Sigmoid colon (tissue), 7 donors: ENCODE results near the gene FOXO6. TPM values are rescaled to one million over a fixed set of nuclear protein-coding genes. Genes with fewer than 3 reads are reported as not detected.

Experiments used
- DNase-seq: peaks from one replicate; pipeline ENCODE4 v3.0.0-alpha.2; 2019
- H3K27ac ChIP-seq, 4 donors: fragments of 200-600 bp; sonication (generic); one replicate each; pipeline ENCODE4 v1.5.1; 2016 to 2019; ENCODE audit warnings: mild to moderate bottlenecking in 1 of 4
- H3K27me3 ChIP-seq, 3 donors: fragments of 200-600 bp; sonication (generic); one replicate each; pipeline ENCODE4 v1.5.1; 2019; ENCODE audit warnings: mild to moderate bottlenecking in 1 of 3
- H3K36me3 ChIP-seq, 4 donors: fragments of 200-600 bp; sonication (generic); one replicate each; pipeline ENCODE4 v1.5.1; 2016 to 2019
- H3K4me1 ChIP-seq, 4 donors: fragments of 200-600 bp; sonication (generic); one replicate each; pipeline ENCODE4 v1.5.1; 2017 to 2019
- H3K4me3 ChIP-seq, 4 donors: fragments of 200-600 bp; sonication (generic); one replicate each; pipeline ENCODE4 v1.5.1; 2017 to 2019; ENCODE audit warnings: mild to moderate bottlenecking in 2 of 4, moderate library complexity in 1 of 4
- H3K9me3 ChIP-seq, 4 donors: fragments of 200-600 bp in 3 of 4; sonication (generic) in 3 of 4; one replicate each; pipeline versions ENCODE4 v1.5.1 to v1.6.1; 2013 to 2019
- CTCF ChIP-seq, 4 experiments: fragments of 450-650 bp in 3 of 4; fragments of 200-600 bp in 1 of 4; IDR thresholded peaks; one replicate each; pipeline ENCODE4 v1.5.1; 2016 to 2019; ENCODE audit warnings: antibody characterized with exemption in 4 of 4, mild to moderate bottlenecking in 3 of 4, moderate library complexity in 2 of 4
- EP300 ChIP-seq, 4 donors: sonication (generic); formaldehyde crosslinking; IDR thresholded peaks; one replicate each; pipeline ENCODE4 v1.6.1; 2017; ENCODE audit warnings: antibody characterized with exemption in 4 of 4
- POLR2A ChIP-seq, 2 donors: fragments of 450-650 bp; IDR thresholded peaks; one replicate each; pipeline ENCODE4 v1.6.1; 2016; ENCODE audit warnings: antibody characterized with exemption in 2 of 2, mild to moderate bottlenecking in 2 of 2, moderate library complexity in 2 of 2
- POLR2AphosphoS5 ChIP-seq, 4 donors: sonication (generic); formaldehyde crosslinking; IDR thresholded peaks; one replicate each; pipeline ENCODE4 v1.6.1; 2017; ENCODE audit warnings: antibody characterized with exemption in 4 of 4
- WGBS, 2 donors: extraction: QIAGEN DNeasy Blood & Tissue Kit; methylation state at CpG; one replicate each; pipeline ENCODE4 v1.1.7; 2013; 5-methylcytosine and 5-hydroxymethylcytosine counted together
- intact Hi-C: fragments of 100-400 bp; cut with DNase I; formaldehyde crosslinking; loops from one replicate; pipeline ENCODE4 v1.15.1; 2023
- polyA plus RNA-seq, 3 donors: library from polyadenylated mRNA; stranded (reverse); fragments of 200-250 nt; gene quantifications; one replicate each; pipeline ENCODE4 v1.2.3, GENCODE V29; 2013
- total RNA-seq, 4 donors: library from RNA; depleted of rRNA; stranded (reverse); fragments of >200 nt; gene quantifications; one replicate each; pipeline ENCODE4 v1.1.0, GENCODE V29; 2016
- donor health status: healthy with polysubstance abuse.
- donor health status: Bipolar disorder and iron deficiency.
- donor health status: healthy.

FOXO6 gene
- total and polyA plus RNA-seq, 7 donors = 0.20 to 1.4 (median 0.81) TPM; not detected in 2

- intact Hi-C loops = loop anchor here (5.0 kb wide), 2 partner anchors 118 to 798 kb away; no protein-coding TSS in a partner anchor
- peaks cover 0 to 17% (median 0%) of the 10 kb centered on the region in 4 donors for H3K36me3 ChIP-seq
- H3K4me3 ChIP-seq = no peak overlapping the region
- TF ChIP-seq POLR2A (IDR thresholded peaks at IDR 0.05) (no peak), CTCF (IDR thresholded peaks at IDR 0.05) (no peak), POLR2AphosphoS5 (IDR thresholded peaks at IDR 0.05) (no peak), EP300 (IDR thresholded peaks at IDR 0.05) (no peak)
- peaks cover 0 to 39% (median 31%) of the 10 kb centered on the region in 4 donors for H3K4me1 ChIP-seq
- H3K9me3 ChIP-seq = no peaks in the 10 kb centered on the region
- peak overlapping the region; percentile 96 to 100 (median 98) for H3K27ac ChIP-seq
- no peaks in the 10 kb centered on the region for H3K27me3 ChIP-seq
- WGBS, 2 donors = 67 to 79% methylated on average over 6 of the region's 6 CpGs
- DNase-seq = peak; percentile 65
Observed at GRCh38 chr1:41379738-41380130, 18.5 kb downstream of the FOXO6 start.

- H3K4me3 ChIP-seq = no peak overlapping the region
- DNase-seq = peak; percentile 62
- WGBS, 2 donors = 85 to 86% methylated on average over 2 of the region's 2 CpGs
- no peaks in the 10 kb centered on the region for H3K27me3 ChIP-seq
- no peak for TF ChIP-seq CTCF (IDR thresholded peaks at IDR 0.05)
- no peak for TF ChIP-seq POLR2A (IDR thresholded peaks at IDR 0.05)
- no peak for TF ChIP-seq POLR2AphosphoS5 (IDR thresholded peaks at IDR 0.05)
- no peak for TF ChIP-seq EP300 (IDR thresholded peaks at IDR 0.05)
- H3K4me1 ChIP-seq = peaks cover 0 to 39% (median 31%) of the 10 kb centered on the region in 4 donors
- H3K36me3 ChIP-seq = peaks cover 0 to 17% (median 0%) of the 10 kb centered on the region in 4 donors
- peak overlapping the region; percentile 96 to 100 (median 98) for H3K27ac ChIP-seq
- intact Hi-C loops = loop anchor here (5.0 kb wide), 2 partner anchors 117 to 797 kb away; no protein-coding TSS in a partner anchor
- no peaks in the 10 kb centered on the region for H3K9me3 ChIP-seq
Observed at GRCh38 chr1:41380195-41380594, 19.0 kb downstream of the FOXO6 start.

- peak; percentile 90 for DNase-seq
- TF ChIP-seq POLR2AphosphoS5 (IDR thresholded peaks at IDR 0.05) = peak; percentile 33 to 73 (median 63)
- no peak for TF ChIP-seq CTCF (IDR thresholded peaks at IDR 0.05)
- intact Hi-C loops = loop anchor here (5.0 kb wide), 2 partner anchors 116 to 796 kb away; no protein-coding TSS in a partner anchor
- Histone ChIP-seq H3K36me3 (peaks cover 0 to 17% (median 0%) of the 10 kb centered on the region in 4 donors), H3K27me3 (no peaks in the 10 kb centered on the region), H3K9me3 (no peaks in the 10 kb centered on the region), H3K4me3 (peak overlapping the region; percentile 56 to 69 (median 66)), H3K4me1 (peaks cover 0 to 47% (median 39%) of the 10 kb centered on the region in 4 donors), H3K27ac (peak overlapping the region; percentile 96 to 100 (median 98))
- 15 to 16% methylated on average over 29 of the region's 29 CpGs for WGBS, 2 donors
Observed at GRCh38 chr1:41380979-41381691, 19.9 kb downstream of the FOXO6 start.

- Histone ChIP-seq H3K27ac (peak overlapping the region; percentile 96 to 100 (median 98)), H3K27me3 (no peaks in the 10 kb centered on the region), H3K4me3 (peak overlapping the region; percentile 56 to 69 (median 66)), H3K4me1 (peaks cover 0 to 53% (median 46%) of the 10 kb centered on the region in 4 donors), H3K9me3 (no peaks in the 10 kb centered on the region), H3K36me3 (peaks cover 0 to 17% (median 0%) of the 10 kb centered on the region in 4 donors)
- peak in 1 of 4 donors; percentile 36 for TF ChIP-seq POLR2AphosphoS5 (IDR thresholded peaks at IDR 0.05)
- no peak for TF ChIP-seq CTCF (IDR thresholded peaks at IDR 0.05)
- 3 to 4% methylated on average over 112 of the region's 112 CpGs for WGBS, 2 donors
- intact Hi-C loops = loop anchor here (1.0 to 5.0 kb wide), 3 partner anchors 21 to 795 kb away; partner anchors contain the start of gene FOXO6
- DNase-seq = peak; percentile 83
Observed at GRCh38 chr1:41381692-41382479, 20.7 kb downstream of the FOXO6 start.
